SK-N-MC (cell line): Measurements from ENCODE around the gene GULP1.

ENCODE experiments used
- EZH2 ChIP-seq: fragments of 200-600 bp; sonication (generic); IDR thresholded peaks from one replicate; pipeline ENCODE4 v1.6.1; 2017; ENCODE audit warnings: antibody characterized with exemption
- FOXP2 ChIP-seq: optimal IDR thresholded peaks from 2 replicates; pipeline ENCODE3; 2011; ENCODE audit warnings: mild to moderate bottlenecking, moderate library complexity; ENCODE audit not compliant: insufficient read depth; ENCODE audit errors: extremely low read length, control extremely low read depth
- POLR2AphosphoS5 ChIP-seq: IDR thresholded peaks from 2 replicates; pipeline ENCODE4 v1.6.1; 2012; ENCODE audit warnings: mild to moderate bottlenecking, low read depth, low read length, borderline replicate concordance

- no peak for TF ChIP-seq EZH2
- no peak for TF ChIP-seq POLR2AphosphoS5
- TF ChIP-seq FOXP2 = no peak
Observed at GRCh38 chr2:188497726-188498125, 206.1 kb downstream of the GULP1 start.
